ENCODE data around the gene PACRGL. TPM values are rescaled to one million over a fixed set of nuclear protein-coding genes. Genes with fewer than 3 reads are reported as not detected.

The PACRGL gene
- 17.5 and 21.8 TPM in 2 replicates for polyA plus RNA-seq (2011; rRNA removed)
- 8.0 and 9.5 TPM in 2 replicates for polyA plus RNA-seq (2012; cell fraction: cytosol; rRNA removed)
- 4.3 and 6.3 TPM in 2 replicates for polyA plus RNA-seq (2012; cell fraction: nucleus; rRNA removed)
- polyA plus RNA-seq (2017; fragmentation: RNase III; extraction: RNeasy Plus Mini Kit Qiagen cat#74134 plus additional on column Dnase treatment), result 12.9 to 15.1 TPM (median 13.1 TPM) in 3 replicates
- polyA minus RNA-seq (2011; rRNA and poly(A)+ RNA removed), result 5.7 and 9.9 TPM in 2 replicates

DNA sequence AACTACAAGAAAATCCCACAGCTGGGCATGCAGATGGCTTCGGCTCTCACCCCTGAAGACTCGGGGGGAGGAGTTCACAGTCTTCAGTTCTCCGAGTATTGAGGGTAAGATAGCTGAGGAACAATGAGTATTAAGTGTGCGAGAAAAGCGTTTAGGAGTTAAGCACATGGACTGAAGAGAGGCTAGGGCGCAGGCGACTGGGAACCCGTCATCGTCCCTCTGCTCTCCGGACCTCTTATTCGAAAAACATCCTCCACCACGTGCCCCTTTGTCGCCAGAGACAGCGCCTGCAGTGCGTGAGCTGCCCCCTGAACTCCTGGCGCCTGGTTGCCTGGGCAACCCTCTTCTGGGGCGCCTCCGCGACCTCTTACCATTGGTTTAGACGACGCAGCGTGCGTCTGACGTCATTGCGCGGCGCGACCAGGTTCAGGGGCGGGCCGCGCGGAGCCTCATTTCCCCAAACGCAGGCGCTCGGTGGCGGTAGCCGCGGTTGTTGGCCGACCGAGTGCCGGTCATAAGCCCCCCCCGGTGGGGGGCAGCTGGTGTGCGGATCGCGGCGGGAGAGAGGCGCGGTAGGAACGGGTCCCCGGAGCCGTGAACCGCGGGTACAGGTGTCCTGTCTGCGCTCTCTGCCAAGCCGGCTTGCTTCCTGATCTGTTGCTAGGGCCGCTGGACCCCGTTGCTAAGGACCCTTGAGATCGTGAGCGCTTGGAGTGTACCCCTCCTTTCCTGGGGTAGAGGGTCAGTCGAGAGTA is at the start of gene PACRGL:
PACRGL (plus strand) TSS at position 452 of the 755 bp plus-strand sequence. CDS start 4,024 bp downstream, outside the sequence.
- Histone ChIP-seq H3K4me3 (peak within 1 kb of the TSS; percentile 89), H3K4me1 (peaks cover 9% of the 10 kb centered on the region; the same call in 1 of the 3 replicates), H3K27ac (peak within 1 kb of the TSS; percentile 84 to 92), H3K9me3 (no peaks in the 10 kb centered on the region), H3K4me2 (peak within 1 kb of the TSS; percentile 92)
- CTCF ChIA-PET, result interaction anchor here (2.3 kb wide), 1 partner anchor 15 kb away, joined by 6 read pairs; no protein-coding TSS in a partner anchor
- 2% methylated on average over 26 of the region's 60 CpGs for WGBS (ENCODE audit: missing lambda C conversion rate)
- POLR2A ChIA-PET, result no interaction called here
- FAIRE-seq, result no peak
- peak; percentile 67 to 90 for DNase-seq (ENCODE audit: low read depth in 1 of 2, low spot score in 1 of 2)
- ATAC-seq, result peak; percentile 100
- TF ChIP-seq HDAC2 (IDR thresholded peaks at IDR 0.05) (no peak), RARB (CRISPR knock-in tag; IDR thresholded peaks at IDR 0.05) (no peak), MAFK (IDR thresholded peaks at IDR 0.05; ENCODE audit: partially characterized antibody) (no peak), CEBPB (IDR thresholded peaks at IDR 0.05) (no peak), ZFP36 (IDR thresholded peaks at IDR 0.05; ENCODE audit: borderline replicate concordance, partially characterized antibody) (no peak), NR3C1 (IDR thresholded peaks at IDR 0.05) (no peak), TP53 (CRISPR knock-in tag; IDR thresholded peaks at IDR 0.05) (no peak), TFCP2L1 (CRISPR knock-in tag; IDR thresholded peaks at IDR 0.05) (no peak), KDM5A (IDR thresholded peaks at IDR 0.05) (peak; percentile 64), NPAS2 (CRISPR knock-in tag; IDR thresholded peaks at IDR 0.05; ENCODE audit: borderline replicate concordance) (no peak), EHF (CRISPR knock-in tag; IDR thresholded peaks at IDR 0.05) (no peak), BHLHE40 (IDR thresholded peaks at IDR 0.05; ENCODE audit: low read depth, low read length) (no peak), CHD2 (IDR thresholded peaks at IDR 0.05; ENCODE audit: low read length, partially characterized antibody) (no peak), ZNF302 (CRISPR knock-in tag; IDR thresholded peaks at IDR 0.05) (no peak), KDM1A (IDR thresholded peaks at IDR 0.05; ENCODE audit: low read depth) (no peak), CBX2 (IDR thresholded peaks at IDR 0.05; ENCODE audit: borderline replicate concordance, low read depth) (no peak), HOXA7 (CRISPR knock-in tag; IDR thresholded peaks at IDR 0.05) (no peak), JUNB (IDR thresholded peaks at IDR 0.05) (no peak), RCOR1 (IDR thresholded peaks at IDR 0.05; ENCODE audit: low read depth, low read length) (no peak), CBX8 (IDR thresholded peaks at IDR 0.05) (no peak), HEYL (CRISPR knock-in tag; IDR thresholded peaks at IDR 0.05) (no peak), PHF8 (IDR thresholded peaks at IDR 0.05; ENCODE audit: borderline replicate concordance, low read depth) (peak; percentile 39; the same call in 1 of the 2 replicates), ZC3H11A (IDR thresholded peaks at IDR 0.05) (no peak), ESRRA (IDR thresholded peaks at IDR 0.05; ENCODE audit: borderline replicate concordance, low read length) (no peak), EP300 (IDR thresholded peaks at IDR 0.05) (no peak), POLR2AphosphoS2 (conservative IDR thresholded peaks at IDR 0.05; ENCODE audit: low read length) (no peak), HOXB13 (CRISPR knock-in tag; IDR thresholded peaks at IDR 0.05; ENCODE audit: low read depth) (no peak), CHD4 (IDR thresholded peaks at IDR 0.05; ENCODE audit: borderline replicate concordance) (no peak), NFE2L2 (conservative IDR thresholded peaks at IDR 0.05; ENCODE audit: low read length) (no peak), MAZ (IDR thresholded peaks at IDR 0.05; ENCODE audit: borderline replicate concordance, low read depth, low read length) (no peak), FOSL2 (IDR thresholded peaks at IDR 0.05) (no peak), FOSL2 (CRISPR knock-in tag; IDR thresholded peaks at IDR 0.05) (no peak)
- TF ChIP-seq, protein P1, sequence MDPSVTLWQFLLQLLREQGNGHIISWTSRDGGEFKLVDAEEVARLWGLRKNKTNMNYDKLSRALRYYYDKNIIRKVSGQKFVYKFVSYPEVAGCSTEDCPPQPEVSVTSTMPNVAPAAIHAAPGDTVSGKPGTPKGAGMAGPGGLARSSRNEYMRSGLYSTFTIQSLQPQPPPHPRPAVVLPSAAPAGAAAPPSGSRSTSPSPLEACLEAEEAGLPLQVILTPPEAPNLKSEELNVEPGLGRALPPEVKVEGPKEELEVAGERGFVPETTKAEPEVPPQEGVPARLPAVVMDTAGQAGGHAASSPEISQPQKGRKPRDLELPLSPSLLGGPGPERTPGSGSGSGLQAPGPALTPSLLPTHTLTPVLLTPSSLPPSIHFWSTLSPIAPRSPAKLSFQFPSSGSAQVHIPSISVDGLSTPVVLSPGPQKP (IDR thresholded peaks at IDR 0.05; ENCODE audit: low read depth, low read length), result no peak
- TF ChIP-seq, protein P2, sequence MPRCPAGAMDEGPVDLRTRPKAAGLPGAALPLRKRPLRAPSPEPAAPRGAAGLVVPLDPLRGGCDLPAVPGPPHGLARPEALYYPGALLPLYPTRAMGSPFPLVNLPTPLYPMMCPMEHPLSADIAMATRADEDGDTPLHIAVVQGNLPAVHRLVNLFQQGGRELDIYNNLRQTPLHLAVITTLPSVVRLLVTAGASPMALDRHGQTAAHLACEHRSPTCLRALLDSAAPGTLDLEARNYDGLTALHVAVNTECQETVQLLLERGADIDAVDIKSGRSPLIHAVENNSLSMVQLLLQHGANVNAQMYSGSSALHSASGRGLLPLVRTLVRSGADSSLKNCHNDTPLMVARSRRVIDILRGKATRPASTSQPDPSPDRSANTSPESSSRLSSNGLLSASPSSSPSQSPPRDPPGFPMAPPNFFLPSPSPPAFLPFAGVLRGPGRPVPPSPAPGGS (IDR thresholded peaks at IDR 0.05), result peak; percentile 36; the same call in 1 of the 3 replicates
- TF ChIP-seq, protein P3, sequence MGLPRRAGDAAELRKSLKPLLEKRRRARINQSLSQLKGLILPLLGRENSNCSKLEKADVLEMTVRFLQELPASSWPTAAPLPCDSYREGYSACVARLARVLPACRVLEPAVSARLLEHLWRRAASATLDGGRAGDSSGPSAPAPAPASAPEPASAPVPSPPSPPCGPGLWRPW (IDR thresholded peaks at IDR 0.05), result no peak
- TF ChIP-seq, protein P4, sequence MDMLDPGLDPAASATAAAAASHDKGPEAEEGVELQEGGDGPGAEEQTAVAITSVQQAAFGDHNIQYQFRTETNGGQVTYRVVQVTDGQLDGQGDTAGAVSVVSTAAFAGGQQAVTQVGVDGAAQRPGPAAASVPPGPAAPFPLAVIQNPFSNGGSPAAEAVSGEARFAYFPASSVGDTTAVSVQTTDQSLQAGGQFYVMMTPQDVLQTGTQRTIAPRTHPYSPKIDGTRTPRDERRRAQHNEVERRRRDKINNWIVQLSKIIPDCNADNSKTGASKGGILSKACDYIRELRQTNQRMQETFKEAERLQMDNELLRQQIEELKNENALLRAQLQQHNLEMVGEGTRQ (IDR thresholded peaks at IDR 0.05), result peak; percentile 85
- TF ChIP-seq, protein P5, sequence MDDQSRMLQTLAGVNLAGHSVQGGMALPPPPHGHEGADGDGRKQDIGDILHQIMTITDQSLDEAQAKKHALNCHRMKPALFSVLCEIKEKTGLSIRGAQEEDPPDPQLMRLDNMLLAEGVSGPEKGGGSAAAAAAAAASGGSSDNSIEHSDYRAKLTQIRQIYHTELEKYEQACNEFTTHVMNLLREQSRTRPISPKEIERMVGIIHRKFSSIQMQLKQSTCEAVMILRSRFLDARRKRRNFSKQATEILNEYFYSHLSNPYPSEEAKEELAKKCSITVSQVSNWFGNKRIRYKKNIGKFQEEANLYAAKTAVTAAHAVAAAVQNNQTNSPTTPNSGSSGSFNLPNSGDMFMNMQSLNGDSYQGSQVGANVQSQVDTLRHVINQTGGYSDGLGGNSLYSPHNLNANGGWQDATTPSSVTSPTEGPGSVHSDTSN (IDR thresholded peaks at IDR 0.05), result no peak
- TF ChIP-seq, protein P6, sequence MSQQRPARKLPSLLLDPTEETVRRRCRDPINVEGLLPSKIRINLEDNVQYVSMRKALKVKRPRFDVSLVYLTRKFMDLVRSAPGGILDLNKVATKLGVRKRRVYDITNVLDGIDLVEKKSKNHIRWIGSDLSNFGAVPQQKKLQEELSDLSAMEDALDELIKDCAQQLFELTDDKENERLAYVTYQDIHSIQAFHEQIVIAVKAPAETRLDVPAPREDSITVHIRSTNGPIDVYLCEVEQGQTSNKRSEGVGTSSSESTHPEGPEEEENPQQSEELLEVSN (IDR thresholded peaks at IDR 0.05; ENCODE audit: borderline replicate concordance, low read depth), result peak; percentile 83

Measured in A549 (cell line).